HG03196 (cell line): Measurements from ENCODE around the gene SNRNP200.
A peak's percentile ranks its signal among the peaks of the same experiment; 100 is the strongest.
"Not testable (repeated sequence)": the region's sequence is repeated elsewhere in the genome, so short reads cannot be mapped to it uniquely, and the experiment has no call there.

Experiments
- ATAC-seq: cut with Tn5 transposase; IDR thresholded peaks from one replicate; pipeline ENCODE4 v1.9.1; 2021; ENCODE audit not compliant: unreplicated experiment

The SNRNP200 gene

GRCh38 chr2:96274355-96275056 is 30.8 kb downstream of the SNRNP200 start:
- no peak for ATAC-seq

GRCh38 chr2:96273763-96274162 is 31.6 kb downstream of the SNRNP200 start:
- no peak for ATAC-seq

DNA sequence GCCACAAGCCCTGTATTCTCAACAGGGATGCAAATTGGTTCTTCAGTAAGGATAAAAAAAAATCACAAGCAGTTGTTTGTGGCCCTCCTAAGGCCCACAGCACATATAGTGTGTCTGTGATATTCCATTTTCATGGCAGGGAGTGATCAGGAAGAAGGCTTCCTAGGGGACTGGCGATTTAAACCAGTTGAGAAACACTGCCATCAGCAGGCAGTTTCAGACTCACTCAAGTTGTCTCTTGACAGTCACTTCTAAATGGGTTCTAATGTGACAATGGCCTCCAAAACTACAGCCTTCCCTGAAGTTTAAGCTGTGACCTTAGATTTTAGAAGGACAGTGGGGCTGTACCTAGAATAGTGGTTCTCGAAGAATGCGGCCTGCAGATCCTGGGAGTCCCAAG is 33.4 kb downstream of the SNRNP200 start:
- ATAC-seq = no peak

- ATAC-seq = no peak
Observed at GRCh38 chr2:96267159-96267971, 38.0 kb downstream of the SNRNP200 start.

DNA sequence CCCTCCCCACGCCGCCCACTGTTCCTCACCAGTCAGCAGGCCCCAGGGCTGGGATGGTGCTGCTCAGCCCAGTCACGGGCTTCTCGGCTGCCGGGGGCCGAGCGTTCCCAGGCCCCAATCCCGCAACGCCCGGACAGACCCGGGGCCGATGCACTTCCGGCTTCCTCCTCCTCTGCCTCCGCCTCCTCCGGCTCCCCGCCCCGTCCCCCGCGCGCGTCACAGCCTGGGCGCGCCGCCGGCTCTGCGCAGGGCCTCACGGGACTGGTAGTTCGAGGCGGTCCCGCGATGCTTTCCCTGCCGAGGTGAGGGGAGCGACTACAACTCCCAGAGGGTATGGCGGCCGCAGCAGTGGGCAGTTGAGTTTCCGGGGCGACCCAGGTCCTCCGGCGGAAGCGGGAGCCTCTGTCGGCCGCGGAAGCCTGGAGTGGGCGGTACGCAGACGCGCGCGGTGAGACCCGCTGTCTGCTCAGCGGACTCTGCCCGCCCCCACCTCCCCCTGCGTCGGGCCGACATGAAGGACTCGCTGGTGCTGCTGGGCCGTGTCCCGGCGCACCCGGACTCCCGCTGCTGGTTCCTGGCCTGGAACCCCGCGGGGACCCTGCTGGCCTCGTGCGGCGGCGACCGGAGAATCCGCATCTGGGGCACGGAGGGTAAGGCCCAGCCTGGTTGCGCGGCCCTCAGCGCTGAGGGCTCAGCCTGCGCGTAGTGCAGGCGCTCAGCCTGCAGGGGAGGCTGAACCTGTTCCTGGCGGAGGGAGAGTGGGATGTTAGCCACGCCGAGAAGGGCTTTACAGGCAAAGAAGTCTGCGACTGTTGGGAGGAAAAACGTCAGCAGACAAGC is 39.3 kb downstream of the SNRNP200 start, which contains the start of the genes CIAO1 and TMEM127:
TSS of gene CIAO1 (plus strand) at position 386 of the 840 bp plus-strand sequence. CDS start at position 512, 126 bp downstream.
TSS of gene TMEM127 (minus strand) at position 158 of the 840 bp plus-strand sequence. CDS start 616 bp downstream, outside the sequence.
- peak; percentile 92 for ATAC-seq

DNA sequence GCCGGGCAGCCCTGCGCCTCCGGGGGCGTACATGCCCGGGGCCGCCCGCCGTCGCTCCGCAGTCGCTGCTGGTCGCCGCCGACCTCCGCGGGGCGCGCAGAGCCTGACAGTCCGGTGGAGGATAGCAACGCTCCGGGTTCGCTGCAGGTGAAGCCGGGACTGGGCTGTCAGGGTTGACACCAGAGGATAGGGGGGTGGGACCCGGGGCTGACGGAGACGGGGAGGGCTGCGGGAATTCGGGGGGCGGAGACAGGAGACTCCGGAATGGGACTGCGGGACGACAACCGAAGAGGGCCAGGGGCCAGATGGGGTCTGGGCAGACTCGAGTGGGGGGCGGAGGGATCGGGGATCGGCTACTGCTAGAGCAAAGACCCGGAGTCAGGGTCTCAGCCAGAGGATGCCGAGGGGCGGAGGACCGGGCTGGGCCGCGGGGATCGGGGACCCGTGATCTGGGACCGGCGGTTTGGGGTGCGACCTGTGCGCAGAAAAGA is 40.0 kb downstream of the SNRNP200 start:
- peak; percentile 16 for ATAC-seq

GRCh38 chr2:96264656-96265348 is 40.5 kb downstream of the SNRNP200 start:
- ATAC-seq = no peak

DNA sequence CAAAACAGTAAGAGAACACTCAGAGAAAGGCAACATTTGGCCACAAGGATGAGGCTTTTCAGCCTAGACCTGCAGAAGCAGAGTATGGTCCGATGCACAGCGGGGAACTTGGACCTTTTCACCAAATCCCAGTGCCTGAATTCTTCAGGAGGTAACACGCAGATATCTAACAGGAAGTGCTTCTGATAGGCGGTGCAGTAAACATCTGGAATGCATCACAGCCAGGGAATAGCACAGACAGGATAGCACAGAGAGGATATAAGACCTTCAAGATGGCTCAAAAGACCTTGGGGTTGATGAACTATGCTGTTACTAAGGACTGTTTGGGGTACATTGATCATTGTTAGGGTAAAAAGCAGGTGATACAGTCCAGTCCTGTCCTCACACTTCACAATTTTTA is 41.3 kb downstream of the SNRNP200 start:
- ATAC-seq = no peak

- ATAC-seq = no peak
Observed at GRCh38 chr2:96262306-96262705, 43.0 kb downstream of the SNRNP200 start.

GRCh38 chr2:96261328-96262003 is 43.9 kb downstream of the SNRNP200 start:
- ATAC-seq = no peak

DNA sequence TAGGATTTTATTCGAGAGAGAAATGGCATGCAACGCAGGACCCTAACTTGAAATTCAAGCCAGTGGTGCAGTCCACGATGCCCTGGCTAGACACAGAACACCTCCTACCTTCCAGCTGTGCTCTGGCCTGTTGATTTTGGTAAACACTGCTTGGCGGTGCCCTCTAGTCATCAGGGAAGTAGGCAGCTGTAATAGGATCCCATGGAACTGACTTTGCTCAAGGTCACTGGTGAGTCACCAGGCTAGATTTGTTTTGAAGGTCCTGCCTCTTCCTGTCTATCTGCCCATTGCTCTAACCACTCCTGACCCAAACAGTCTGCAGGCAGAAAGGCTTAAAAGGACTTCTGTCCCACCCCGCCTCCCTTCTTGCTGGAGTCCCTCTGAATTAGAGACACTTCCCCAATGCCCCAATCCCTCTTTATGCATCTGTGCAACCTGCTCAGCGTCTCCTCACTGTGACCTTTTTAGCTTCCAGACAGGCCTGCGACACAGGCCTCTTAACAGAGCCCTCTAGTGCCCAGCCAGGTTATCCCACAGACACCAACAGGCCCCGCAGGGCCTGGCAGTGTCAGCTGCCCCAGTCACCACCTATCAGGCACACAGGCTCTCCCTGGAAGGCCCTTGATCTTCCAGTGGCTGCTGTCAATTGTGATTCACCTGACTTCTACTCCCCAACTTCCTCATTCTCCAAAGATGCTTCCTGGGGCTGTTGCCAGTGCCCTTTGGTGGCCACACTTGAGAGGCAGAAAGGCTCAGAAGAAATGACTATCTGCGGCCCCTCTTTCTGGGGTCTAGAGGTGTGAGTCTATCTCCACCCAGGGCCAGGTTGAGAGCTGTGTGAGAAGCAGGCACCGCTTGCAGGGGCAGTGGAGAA is 44.7 kb downstream of the SNRNP200 start:
- ATAC-seq = peak; percentile 27

DNA sequence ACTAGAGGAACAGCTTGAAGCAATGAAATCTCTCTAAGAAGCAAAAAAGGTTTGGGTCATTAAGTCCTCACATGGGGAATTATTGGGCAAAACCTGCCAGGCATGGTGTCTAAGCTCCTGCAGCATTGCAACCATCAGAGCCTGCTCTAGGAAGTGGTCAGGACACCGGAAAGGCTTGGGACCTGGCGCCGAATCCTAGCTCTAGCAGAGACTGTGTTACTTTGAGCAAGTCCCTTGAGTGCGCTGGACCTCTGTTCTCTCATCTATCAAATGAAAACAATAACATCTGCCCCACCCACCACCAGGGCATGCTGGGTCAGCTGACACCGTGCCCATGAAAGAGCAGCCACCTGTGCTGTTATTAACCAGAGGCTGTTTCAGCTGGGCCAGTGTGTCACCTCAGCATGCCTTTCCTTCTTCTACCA is 45.8 kb downstream of the SNRNP200 start:
- ATAC-seq = no peak

DNA sequence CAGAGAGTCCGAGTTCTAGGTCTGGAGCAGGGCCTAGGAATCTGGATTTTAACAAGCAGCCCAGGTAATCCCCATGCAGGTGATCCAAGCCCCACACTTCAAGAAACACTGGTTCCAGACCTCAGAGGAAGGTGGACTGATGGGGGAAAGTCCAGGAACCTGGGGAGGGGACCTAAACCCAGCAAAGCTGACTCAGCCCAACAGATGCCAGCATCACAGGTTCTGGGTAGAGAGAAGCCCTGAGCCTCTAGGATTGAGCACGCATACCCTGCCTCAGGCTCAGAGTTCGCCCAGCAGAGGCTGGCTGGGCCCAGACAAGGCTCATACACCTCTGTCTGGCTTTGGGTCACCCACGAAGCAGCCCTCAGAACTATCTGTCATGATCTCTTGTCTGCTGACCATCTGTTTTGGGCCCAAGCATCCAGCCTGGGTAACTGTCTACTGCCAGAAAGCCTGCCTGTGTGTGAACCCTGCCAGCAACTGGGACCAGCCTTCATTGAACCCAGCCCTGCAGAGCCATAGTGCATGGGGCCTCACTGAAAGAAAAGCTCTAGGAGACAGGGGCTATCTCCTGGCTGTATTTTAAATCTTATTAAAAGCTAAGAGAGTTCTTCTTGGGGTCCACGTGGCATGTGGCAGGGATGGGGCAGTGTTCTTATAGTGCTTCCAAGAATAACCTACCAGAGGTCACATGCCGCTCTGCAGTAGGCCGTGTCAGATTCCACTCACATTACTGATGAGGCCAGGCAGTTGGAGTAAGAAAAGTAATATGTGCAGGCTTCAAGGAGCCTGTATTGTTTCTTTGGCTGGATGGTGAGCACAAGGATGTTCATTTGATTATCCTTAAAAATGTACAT is 47.0 kb downstream of the SNRNP200 start:
- no peak for ATAC-seq

- not testable (repeated sequence) for ATAC-seq
Observed at GRCh38 chr2:96257744-96258143, 47.6 kb downstream of the SNRNP200 start.

DNA sequence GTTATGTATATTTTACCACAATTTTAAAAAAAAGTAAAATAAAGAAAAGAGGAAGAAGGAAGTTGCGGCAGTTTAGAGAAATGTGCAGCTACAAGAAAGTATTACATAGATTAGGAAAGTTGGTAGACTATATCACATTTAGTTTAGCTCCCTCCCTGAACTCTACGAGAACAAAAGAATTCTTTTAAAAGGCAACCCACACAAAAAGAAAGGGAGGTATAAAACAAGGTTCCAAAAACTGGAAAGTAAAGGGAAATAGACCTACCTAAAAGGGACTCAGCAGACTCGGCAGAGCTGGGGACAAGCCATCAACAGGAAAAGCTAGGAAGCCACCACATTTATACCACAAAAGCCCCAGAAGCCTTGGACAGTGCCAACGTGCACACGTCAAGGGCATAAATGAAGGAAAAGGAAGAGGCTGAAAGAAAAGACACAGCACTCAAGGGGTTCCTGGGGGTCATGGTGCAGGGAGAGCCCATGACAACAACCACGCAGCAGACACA is 48.7 kb downstream of the SNRNP200 start:
- no peak for ATAC-seq

DNA sequence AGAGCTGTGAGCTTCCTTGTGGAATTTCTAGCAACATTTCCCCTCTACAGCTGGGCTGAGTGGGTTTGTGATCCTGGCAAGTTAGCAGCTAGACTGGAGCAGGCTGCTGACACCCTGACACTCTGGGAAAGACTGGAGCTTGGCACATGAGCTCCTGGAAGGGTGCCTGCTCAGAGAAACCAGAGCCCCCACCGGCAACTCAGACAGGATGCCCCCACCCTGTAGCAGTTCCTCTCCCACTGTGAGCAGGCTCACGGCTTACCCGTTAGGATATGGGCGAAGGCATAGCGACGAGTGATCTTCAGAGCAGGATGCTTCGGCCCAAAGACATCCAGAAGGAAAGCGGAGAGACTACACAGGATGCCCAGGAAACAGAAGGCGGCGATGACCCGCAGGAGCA is 50.8 kb downstream of the SNRNP200 start:
- ATAC-seq = no peak

DNA sequence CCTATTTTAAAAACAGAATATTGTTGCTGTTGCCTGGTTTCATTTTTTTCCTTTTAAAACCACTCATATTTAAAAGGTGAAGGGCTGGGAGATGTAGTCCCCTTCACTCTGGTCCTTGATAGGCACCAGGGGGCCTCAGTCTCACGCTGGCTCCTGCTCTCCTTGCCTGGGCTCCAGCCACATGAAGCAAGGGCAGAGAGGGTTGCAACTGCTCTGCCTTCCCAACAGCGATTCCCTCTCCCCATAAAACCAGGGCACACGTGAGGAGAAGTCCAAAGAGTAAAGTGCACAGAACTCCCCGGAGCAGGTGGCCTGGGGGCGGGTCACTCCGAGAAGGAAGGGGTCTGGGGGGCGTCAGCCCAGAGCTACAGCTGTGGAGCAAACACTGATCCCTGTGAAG is 52.3 kb downstream of the SNRNP200 start:
- ATAC-seq = no peak

- ATAC-seq = no peak
Observed at GRCh38 chr2:96252526-96252925, 52.8 kb downstream of the SNRNP200 start.
